C4-2B (cell line): ENCODE measurements around the gene SND1.

ENCODE experiments used
- CTCF ChIP-seq: fragments of 450-650 bp; conservative IDR thresholded peaks from 2 replicates; pipeline ENCODE4 v1.5.1; 2017; ENCODE audit warnings: mild to moderate bottlenecking
- ZFX ChIP-seq: fragments of 450-650 bp; IDR thresholded peaks from 2 replicates; pipeline ENCODE4 v1.6.1; 2017

- TF ChIP-seq CTCF: no peak
- no peak for TF ChIP-seq ZFX
Observed at GRCh38 chr7:127979113-127979727, 327.2 kb downstream of the SND1 start.
